IMR-90 (cell line): ENCODE data around the gene ZNF443. TPM values are rescaled to one million over a fixed set of nuclear protein-coding genes. Genes with fewer than 3 reads are reported as not detected.
"Not testable (repeated sequence)": the region's sequence is repeated elsewhere in the genome, so short reads cannot be mapped to it uniquely, and the experiment has no call there.

ENCODE experiments used
- ATAC-seq: fragments of 200-7000 bp; cut with Tn5 transposase; 2 replicates; pipeline ENCODE4 v1.9.1; 2020; ENCODE audit warnings: low read depth, mild to moderate bottlenecking, moderate library complexity
- BruUV-seq: library from RNA; stranded (reverse); fragments of 400-500 nt; replicated peaks from 2 replicates; lab custom pipeline; 2021; lab: Mats Ljungman, UMichigan
- CTCF ChIA-PET: fragments of 300-600 bp; formaldehyde crosslinking; extraction: SDS; loops from one replicate; lab custom pipeline; 2021; ENCODE audit warnings: antibody characterized with exemption; lab: Yijun Ruan, JAX
- POLR2A ChIA-PET: fragments of 300-600 bp; sonication (Branson Sonifier 250); formaldehyde crosslinking; loops from one replicate; lab custom pipeline; 2022; ENCODE audit warnings: antibody characterized with exemption; ENCODE audit not compliant: unreplicated experiment; lab: Charles Lee
- DNase-seq: peaks from one replicate; pipeline ENCODE4 v3.0.0; 2013
- H2AFZ ChIP-seq: replicated peaks from 2 replicates; pipeline ENCODE3; 2013; ENCODE audit warnings: low read length, mild to moderate bottlenecking; ENCODE audit not compliant: poor library complexity
- H2AK5ac ChIP-seq: 2 replicates; pipeline ENCODE4 v1.6.1; 2013; ENCODE audit warnings: low read depth, low read length, inconsistent platforms
- H2AK9ac ChIP-seq: replicated peaks from 2 replicates; pipeline ENCODE3; 2013; ENCODE audit warnings: mild to moderate bottlenecking, low read depth, low read length, moderate library complexity; ENCODE audit not compliant: poor library complexity
- H2BK120ac ChIP-seq: 2 replicates; pipeline ENCODE4 v1.6.1; 2013; ENCODE audit warnings: low read depth, low read length, inconsistent platforms
- H2BK15ac ChIP-seq: 3 replicates; pipeline ENCODE4 v1.6.1; 2013; ENCODE audit warnings: low read depth, low read length, inconsistent platforms
- H2BK20ac ChIP-seq: 2 replicates; pipeline ENCODE4 v1.6.1; 2013; ENCODE audit warnings: low read depth, mild to moderate bottlenecking, inconsistent platforms, low read length, moderate library complexity
- H2BK5ac ChIP-seq: 2 replicates; pipeline ENCODE4 v1.6.1; 2013; ENCODE audit warnings: mild to moderate bottlenecking, low read depth, low read length, inconsistent platforms; ENCODE audit not compliant: poor library complexity, severe bottlenecking
- H3K14ac ChIP-seq: replicated peaks from 2 replicates; pipeline ENCODE4 v1.6.1; 2013; ENCODE audit warnings: low read depth, low read length, inconsistent platforms
- H3K18ac ChIP-seq: 2 replicates; pipeline ENCODE4 v1.6.1; 2013; ENCODE audit warnings: low read depth, low read length, control low read depth
- H3K23ac ChIP-seq: 2 replicates; pipeline ENCODE4 v1.6.1; 2013; ENCODE audit warnings: low read depth, low read length, inconsistent platforms
- H3K27ac ChIP-seq: 2 replicates; pipeline ENCODE4 v1.5.1; 2013; ENCODE audit warnings: mild to moderate bottlenecking, control low read depth, low read length; ENCODE audit not compliant: insufficient read depth
- H3K27me3 ChIP-seq: 2 replicates; pipeline ENCODE4 v1.6.1; 2013; ENCODE audit warnings: low read length; ENCODE audit not compliant: control insufficient read depth, insufficient read depth
- H3K36me3 ChIP-seq: 2 replicates; pipeline ENCODE4 v1.6.1; 2013; ENCODE audit warnings: low read length, mixed read lengths; ENCODE audit not compliant: control insufficient read depth, insufficient read depth
- H3K4ac ChIP-seq: 2 replicates; pipeline ENCODE4 v1.6.1; 2013; ENCODE audit warnings: low read depth, low read length, inconsistent platforms
- H3K4me1 ChIP-seq: 2 replicates; pipeline ENCODE4 v1.6.1; 2013; ENCODE audit warnings: low read length, mixed read lengths; ENCODE audit not compliant: control insufficient read depth, insufficient read depth
- H3K4me2 ChIP-seq: 2 replicates; pipeline ENCODE4 v1.6.1; 2013; ENCODE audit warnings: low read depth, mild to moderate bottlenecking, control low read depth, low read length, moderate library complexity
- H3K4me3 ChIP-seq: 2 replicates; pipeline ENCODE4 v1.5.1; 2013; ENCODE audit warnings: low read depth, mild to moderate bottlenecking, control low read depth, low read length, moderate library complexity; ENCODE audit not compliant: insufficient read depth
- H3K56ac ChIP-seq: 2 replicates; pipeline ENCODE4 v1.6.1; 2013; ENCODE audit warnings: low read length, inconsistent platforms; ENCODE audit not compliant: insufficient read depth; ENCODE audit errors: extremely low read depth
- H3K79me1 ChIP-seq, 2 experiments: 2 replicates each; pipeline ENCODE4 v1.6.1; 2013; ENCODE audit warnings: low read length in 2 of 2, inconsistent platforms in 1 of 2, low read depth in 1 of 2
- H3K9ac ChIP-seq: 2 replicates; pipeline ENCODE4 v1.6.1; 2013; ENCODE audit warnings: low read depth, low read length, control low read depth
- H3K9me1 ChIP-seq: 2 replicates; pipeline ENCODE4 v1.6.1; 2013; ENCODE audit warnings: low read length, inconsistent platforms; ENCODE audit not compliant: insufficient read depth
- H3K9me3 ChIP-seq: 2 replicates; pipeline ENCODE4 v1.6.1; 2013; ENCODE audit warnings: low read length; ENCODE audit not compliant: control insufficient read depth, insufficient read depth
- H4K20me1 ChIP-seq: 2 replicates; pipeline ENCODE4 v1.6.1; 2013; ENCODE audit warnings: low read length, inconsistent platforms; ENCODE audit not compliant: insufficient read depth
- H4K5ac ChIP-seq: 2 replicates; pipeline ENCODE4 v1.6.1; 2013; ENCODE audit warnings: mild to moderate bottlenecking, low read depth, low read length, control low read depth
- H4K8ac ChIP-seq, 2 experiments: 2 replicates each; pipeline ENCODE4 v1.6.1; 2013; ENCODE audit warnings: low read depth in 2 of 2, low read length in 2 of 2, control low read depth in 1 of 2, inconsistent platforms in 1 of 2
- H4K91ac ChIP-seq: 2 replicates; pipeline ENCODE4 v1.6.1; 2013; ENCODE audit warnings: low read depth, low read length, inconsistent platforms; ENCODE audit not compliant: insufficient read depth
- FOS ChIP-seq: fragments of 150-350 bp; IDR thresholded peaks from 2 replicates; pipeline ENCODE4 v1.6.1; 2016; ENCODE audit warnings: low read depth, low read length
- MXI1 ChIP-seq: IDR thresholded peaks from 2 replicates; pipeline ENCODE4 v1.6.1; 2012; ENCODE audit warnings: low read depth, mild to moderate bottlenecking, low read length, moderate library complexity, borderline replicate concordance
- NFE2L2 ChIP-seq: fragments of 150-350 bp; IDR thresholded peaks from 2 replicates; pipeline ENCODE4 v1.6.1; 2016; ENCODE audit warnings: low read depth, mild to moderate bottlenecking, low read length
- WGBS, 2 experiments: methylation state at CpG; one replicate each; pipeline versions ENCODE4 v1.1.5 to v1.1.7; 2013; ENCODE audit warnings: missing lambda C conversion rate in 2 of 2; ENCODE audit not compliant: insufficient read length in 1 of 2; ENCODE audit errors: extremely low coverage in 2 of 2; 5-methylcytosine and 5-hydroxymethylcytosine counted together
- dilution Hi-C: fragments of 300-500 bp; cut with HindIII; formaldehyde crosslinking; loops from one replicate; pipeline ENCODE4 v1.14.3; 2018; ENCODE audit warnings: low sequenced_read_pairs; ENCODE audit not compliant: unreplicated experiment
- in situ Hi-C: fragments of 300-500 bp; cut with MboI; formaldehyde crosslinking; loops from 3 replicates; pipeline ENCODE4 v1.14.3; 2019; ENCODE audit warnings: low sequenced_read_pairs, inconsistent platforms, mixed read lengths
- intact Hi-C: fragments of 100-400 bp; cut with micrococcal nuclease; formaldehyde crosslinking; loops from 2 replicates; pipeline ENCODE4 v1.10.0; 2022
- polyA plus RNA-seq, 3 experiments: library from polyadenylated mRNA; depleted of rRNA; stranded (reverse); fragments of >200 nt; gene quantifications; 2 replicates each; pipeline ENCODE4 v1.2.3, GENCODE V29; 2012; ENCODE audit warnings: low replicate concordance in 1 of 3
- total RNA-seq: library from RNA; depleted of rRNA; stranded (reverse); fragments of >200 nt; gene quantifications from 2 replicates; pipeline ENCODE4 v1.2.3, GENCODE V29; 2012

ZNF443 gene
- total and polyA plus RNA-seq, 2 of the 4 experiments (the other 2 are of a cell fraction) = 0.79 to 3.2 TPM

DNA sequence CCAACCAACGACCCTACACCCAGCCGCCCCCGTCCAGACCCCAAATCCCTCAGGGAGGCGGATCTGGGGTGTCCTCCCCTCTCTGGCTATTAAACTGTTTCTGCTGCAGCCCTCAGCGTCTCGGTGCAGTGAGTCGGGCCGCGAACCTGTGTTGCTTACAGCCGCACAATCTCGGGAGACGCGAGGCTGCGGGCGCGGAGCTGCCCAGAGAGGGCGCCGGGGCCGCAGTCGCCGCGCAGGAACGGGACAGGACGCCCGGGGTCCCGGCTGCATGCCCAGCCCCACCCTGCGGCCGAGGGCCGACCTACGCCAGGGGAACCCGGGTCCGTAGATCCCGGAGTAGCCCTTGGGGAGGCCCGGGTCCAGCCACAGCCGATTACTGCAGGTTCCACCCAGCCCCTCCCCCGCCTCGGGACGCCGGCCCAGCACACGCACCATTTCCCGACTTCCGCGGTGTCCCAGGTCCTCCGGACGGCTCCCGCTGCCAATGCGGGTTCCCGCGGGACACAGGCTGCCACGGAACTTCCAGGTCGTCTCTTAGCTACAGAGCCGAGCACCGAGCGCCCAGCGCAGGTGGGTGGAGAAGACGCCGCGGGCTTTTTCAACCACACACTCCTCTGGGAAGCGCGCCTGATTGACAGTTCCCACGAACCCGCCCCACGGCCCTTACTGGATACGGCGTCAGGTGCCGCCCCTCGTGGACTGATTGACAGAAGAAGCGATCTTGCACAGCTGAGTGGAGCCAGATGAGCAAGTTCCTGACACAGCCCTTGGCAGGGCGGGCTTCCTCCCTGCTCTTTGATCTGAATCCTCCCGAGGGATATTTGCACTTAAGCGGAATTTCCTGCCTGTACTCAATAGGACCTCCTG lies 40.0 kb downstream of the ZNF443 start, which contains the start of gene ZNF799 (continued):
- TF ChIP-seq NFE2L2 (no peak), MXI1 (peak; percentile 79), FOS (no peak)

DNA sequence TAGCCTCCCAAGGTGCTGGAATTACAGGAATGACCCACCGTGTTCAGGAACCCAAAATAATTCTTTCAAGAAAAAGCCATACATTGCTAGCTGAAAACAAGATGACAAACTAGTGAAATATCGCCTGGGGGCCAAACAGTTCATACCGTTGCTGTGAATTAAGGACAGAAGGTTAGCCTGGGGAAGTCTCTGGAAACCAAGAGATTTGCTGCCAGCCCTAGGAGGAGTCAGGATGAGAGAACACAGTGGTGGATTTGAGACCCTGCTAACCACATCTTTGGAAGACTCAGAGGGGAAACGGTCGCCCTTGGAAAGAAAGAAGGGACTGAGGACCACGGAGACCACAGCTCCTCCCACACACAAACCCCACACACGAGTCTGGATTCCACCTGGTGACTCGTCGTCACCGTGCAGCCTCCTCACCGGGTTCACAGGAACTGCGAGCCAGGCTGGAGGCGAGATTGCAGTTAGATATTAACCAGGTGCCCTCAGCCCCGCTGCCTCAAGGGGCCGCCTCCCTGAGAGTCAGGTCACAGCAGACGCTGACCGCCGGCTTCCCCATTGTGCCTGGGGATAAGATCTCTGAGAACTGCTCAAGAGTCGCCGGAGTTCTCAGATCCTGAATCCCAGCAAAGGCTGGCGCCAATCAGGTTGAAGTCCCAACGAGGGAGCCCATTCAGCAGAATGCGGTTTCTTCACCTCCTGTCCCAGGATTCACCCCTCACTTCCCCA lies 40.8 kb downstream of the ZNF443 start:
- intact Hi-C loops = loop anchor here (5.0 kb wide), 1 partner anchor 42 kb away; the partner anchor contains the start of gene ZNF443
- Histone ChIP-seq H3K4me2 (peak overlapping the region; percentile 99), H2AFZ (peak overlapping the region; percentile 94), H3K27ac (peak overlapping the region; percentile 54), H3K4me3 (peak overlapping the region; percentile 97), H3K9ac (peak overlapping the region; percentile 66), H4K8ac (peak overlapping the region in 1 of 2 experiments; percentile 11; a peak in 1 of 4 replicates)
- H4K20me1 ChIP-seq, CTCF ChIA-PET, H3K36me3 ChIP-seq, H2BK20ac ChIP-seq, H2AK9ac ChIP-seq, H3K23ac ChIP-seq, H4K91ac ChIP-seq, POLR2A ChIA-PET, H3K18ac ChIP-seq, H3K14ac ChIP-seq, H3K27me3 ChIP-seq, H3K9me3 ChIP-seq, H3K79me1 ChIP-seq, H2BK5ac ChIP-seq, H3K4ac ChIP-seq, H3K4me1 ChIP-seq, H2BK15ac ChIP-seq, H2BK120ac ChIP-seq, BruUV-seq, H2AK5ac ChIP-seq, H4K5ac ChIP-seq, dilution Hi-C loops, H3K9me1 ChIP-seq, in situ Hi-C loops, H3K56ac ChIP-seq: not testable (repeated sequence)
- peak; percentile 5 for DNase-seq
- WGBS, 2 experiments = 0% methylated on average over 3 of the region's 23 CpGs; no CpG with 5 or more reads in 1 of the 2 experiments
- peak; percentile 21 for ATAC-seq

GRCh38 chr19:12391148-12391547 lies 49.7 kb downstream of the ZNF443 start:
- H3K79me1 ChIP-seq, H2BK15ac ChIP-seq, intact Hi-C loops, dilution Hi-C loops, H3K9ac ChIP-seq, CTCF ChIA-PET, H3K9me1 ChIP-seq, H3K4me2 ChIP-seq, DNase-seq, H3K4me3 ChIP-seq, BruUV-seq, H2AK9ac ChIP-seq, H4K91ac ChIP-seq, H2BK20ac ChIP-seq, H3K4me1 ChIP-seq, ATAC-seq, H4K5ac ChIP-seq, H4K8ac ChIP-seq, H3K56ac ChIP-seq, H3K18ac ChIP-seq, H2BK120ac ChIP-seq, H3K4ac ChIP-seq, H2AFZ ChIP-seq, H3K14ac ChIP-seq, H3K27me3 ChIP-seq, H3K36me3 ChIP-seq, H2BK5ac ChIP-seq, H3K23ac ChIP-seq, H2AK5ac ChIP-seq, H3K27ac ChIP-seq, POLR2A ChIA-PET, H4K20me1 ChIP-seq, in situ Hi-C loops: not testable (repeated sequence)
- H3K9me3 ChIP-seq = peaks cover 12% of the 10 kb centered on the region
- 100% methylated on average over 1 of the region's 6 CpGs; no CpG with 5 or more reads in 1 of the 2 experiments for WGBS, 2 experiments
